GM12878 (cell line): ENCODE measurements around the gene TCOF1. TPM values are rescaled to one million over a fixed set of nuclear protein-coding genes. Genes with fewer than 3 reads are reported as not detected.
A peak's percentile ranks its signal among the peaks of the same experiment; 100 is the strongest.

ENCODE experiments used
- ATAC-seq: fragments of 200-7000 bp; cut with Tn5 transposase; 3 replicates; pipeline ENCODE4 v1.9.1; 2020; ENCODE audit warnings: mild to moderate bottlenecking, moderate library complexity
- BruUV-seq: library from RNA; stranded (reverse); fragments of 400-500 nt; replicated peaks from 2 replicates; lab custom pipeline; 2021; lab: Mats Ljungman, UMichigan
- CTCF ChIA-PET: fragments of 300-600 bp; sonication (Branson Sonifier 250); formaldehyde crosslinking; extraction: SDS; loops from one replicate; lab custom pipeline; 2021; ENCODE audit warnings: inconsistent platforms; lab: Yijun Ruan, JAX
- POLR2A ChIA-PET: fragments of 350-600 bp; formaldehyde crosslinking; extraction: SDS; loops from one replicate; lab custom pipeline; 2021; ENCODE audit warnings: inconsistent platforms; lab: Charles Lee
- RAD21 ChIA-PET: fragments of 300-600 bp; sonication (Branson Sonifier 250); formaldehyde crosslinking; loops from one replicate; lab custom pipeline; 2023; ENCODE audit warnings: antibody characterized with exemption; ENCODE audit not compliant: unreplicated experiment; lab: Charles Lee
- SMC1A ChIA-PET: fragments of 300-600 bp; sonication (Branson Sonifier 250); formaldehyde crosslinking; loops from one replicate; lab custom pipeline; 2023; ENCODE audit not compliant: unreplicated experiment, uncharacterized antibody; lab: Charles Lee
- DNase-seq: peaks from one replicate; pipeline ENCODE4 v3.0.0-alpha.2; 2011; ENCODE audit warnings: low read depth, low spot score
- FAIRE-seq: peaks from 3 replicates; lab custom pipeline; 2011; peaks lifted over from hg19 to GRCh38; lab: Jason Lieb, UNC
- H2AFZ ChIP-seq: 2 replicates; pipeline ENCODE4 v1.6.0; 2011; ENCODE audit warnings: low read depth, low read length, control low read depth; ENCODE audit not compliant: control insufficient read depth
- H3K27ac ChIP-seq: 2 replicates; pipeline ENCODE4 v1.5.1; 2011; ENCODE audit warnings: control low read depth; ENCODE audit not compliant: control insufficient read depth, insufficient read depth
- H3K27me3 ChIP-seq, 2 experiments: replicated peaks in 1 of 2; 2 replicates each; pipeline versions ENCODE4 v1.6.0 to v1.6.1; 2011; ENCODE audit warnings: low read length in 1 of 2; ENCODE audit not compliant: control insufficient read depth in 2 of 2, insufficient read depth in 2 of 2
- H3K36me3 ChIP-seq, 2 experiments: 2 replicates each; pipeline ENCODE4 v1.5.1; 2011; ENCODE audit warnings: low read length in 1 of 2; ENCODE audit not compliant: control insufficient read depth in 2 of 2, insufficient read depth in 2 of 2
- H3K4me1 ChIP-seq: 2 replicates; pipeline ENCODE4 v1.6.1; 2011; ENCODE audit warnings: mild to moderate bottlenecking, low read length, moderate library complexity, mixed read lengths; ENCODE audit not compliant: control insufficient read depth, insufficient read depth
- H3K4me2 ChIP-seq: 2 replicates; pipeline ENCODE4 v1.6.0; 2011; ENCODE audit warnings: control low read depth; ENCODE audit not compliant: control insufficient read depth, insufficient read depth
- H3K4me3 ChIP-seq: fragments of 200-600 bp; sonication (generic); 2 replicates; pipeline ENCODE4 v1.5.1; 2016
- H3K79me2 ChIP-seq: 2 replicates; pipeline ENCODE4 v1.6.0; 2011; ENCODE audit warnings: low read length; ENCODE audit not compliant: control insufficient read depth, insufficient read depth
- H3K9ac ChIP-seq: 2 replicates; pipeline ENCODE4 v1.8.0; 2011; ENCODE audit warnings: low read length, control low read depth, mixed read lengths; ENCODE audit not compliant: control insufficient read depth, insufficient read depth
- H3K9me3 ChIP-seq: replicated peaks from 3 replicates; pipeline ENCODE4 v1.5.1; 2011; ENCODE audit warnings: mild to moderate bottlenecking, low read length; ENCODE audit not compliant: control insufficient read depth, insufficient read depth
- H4K20me1 ChIP-seq: 2 replicates; pipeline ENCODE4 v1.6.0; 2011; ENCODE audit not compliant: control insufficient read depth, insufficient read depth
- ATF7 ChIP-seq: fragments of 450-650 bp; IDR thresholded peaks from 2 replicates; pipeline ENCODE4 v1.6.1; 2016; ENCODE audit warnings: low read depth, mild to moderate bottlenecking
- BACH1 ChIP-seq: fragments of 450-650 bp; IDR thresholded peaks from 2 replicates; pipeline ENCODE4 v1.6.1; 2017; ENCODE audit warnings: mild to moderate bottlenecking, borderline replicate concordance
- BCL3 ChIP-seq: IDR thresholded peaks from 2 replicates; pipeline ENCODE4 v1.6.1; 2011; ENCODE audit warnings: borderline replicate concordance, low read depth, mild to moderate bottlenecking, moderate library complexity, low read length; ENCODE audit not compliant: insufficient read depth, poor library complexity, severe bottlenecking
- BMI1 ChIP-seq: fragments of 450-650 bp; IDR thresholded peaks from 2 replicates; pipeline ENCODE4 v1.6.1; 2016; ENCODE audit warnings: mild to moderate bottlenecking, moderate library complexity, borderline replicate concordance
- KLF5 ChIP-seq: fragments of 450-650 bp; IDR thresholded peaks from 2 replicates; pipeline ENCODE4 v1.6.1; 2014; ENCODE audit warnings: mild to moderate bottlenecking; ENCODE audit not compliant: partially characterized antibody
- MAX ChIP-seq: IDR thresholded peaks from 2 replicates; pipeline ENCODE4 v1.6.1; 2012; ENCODE audit warnings: low read depth, low read length, improper control_type of control experiment
- MLLT1 ChIP-seq: fragments of 450-650 bp; IDR thresholded peaks from 2 replicates; pipeline ENCODE4 v1.6.1; 2016; ENCODE audit warnings: mild to moderate bottlenecking
- REST ChIP-seq: IDR thresholded peaks from 2 replicates; pipeline ENCODE4 v1.6.1; 2012; ENCODE audit warnings: mild to moderate bottlenecking, low read depth, low read length
- STAT1 ChIP-seq: fragments of 450-650 bp; conservative IDR thresholded peaks from 2 replicates; pipeline ENCODE4 v1.6.1; 2014; ENCODE audit warnings: antibody characterized with exemption, mild to moderate bottlenecking
- TCF7 ChIP-seq: IDR thresholded peaks from 2 replicates; pipeline ENCODE4 v1.6.1; 2014; ENCODE audit warnings: antibody characterized with exemption, borderline replicate concordance
- ZBTB33 ChIP-seq: fragments of 450-650 bp; IDR thresholded peaks from 2 replicates; pipeline ENCODE4 v1.6.1; 2017; ENCODE audit warnings: mild to moderate bottlenecking
- ZNF384 ChIP-seq: IDR thresholded peaks from 2 replicates; pipeline ENCODE4 v1.6.1; 2012; ENCODE audit warnings: low read depth, mild to moderate bottlenecking, low read length, improper control_type of control experiment, borderline replicate concordance
- ZNF622 ChIP-seq: fragments of 450-650 bp; IDR thresholded peaks from 2 replicates; pipeline ENCODE4 v1.6.1; 2017; ENCODE audit warnings: mild to moderate bottlenecking, inconsistent platforms
- WGBS: methylation state at CpG from one replicate; pipeline ENCODE4 v1.1.6; 2016; ENCODE audit warnings: low lambda C conversion rate; ENCODE audit not compliant: insufficient replicate concordance, insufficient coverage; ENCODE audit errors: missing lambda C conversion rate; 5-methylcytosine and 5-hydroxymethylcytosine counted together
- in situ Hi-C: fragments of 300-500 bp; cut with MboI; formaldehyde crosslinking; loops from 9 replicates; pipeline ENCODE4 v1.14.3; 2018; ENCODE audit warnings: mixed read lengths
- intact Hi-C: fragments of 100-400 bp; cut with micrococcal nuclease; formaldehyde crosslinking; loops from one replicate; pipeline ENCODE4 v1.14.2; 2022; ENCODE audit not compliant: unreplicated experiment
- polyA plus RNA-seq, 11 experiments: library from polyadenylated mRNA; depleted of rRNA in 4 of 11; unstranded in 6 of 11; stranded (reverse) in 5 of 11; fragments of >200 nt; fragmentation: Nextera tagmentation in 4 of 11; fragmentation: Illumina TruSeq in 1 of 11; extraction: Ambion mirVana in 4 of 11; extraction: Trizol in 1 of 11; gene quantifications; 1 replicate in 1 of 11; 2 replicates in 10 of 11; pipeline versions ENCODE4 v1.2.1 to v1.2.3, GENCODE V29; 2011 to 2016; ENCODE audit warnings: inconsistent platforms in 2 of 11, missing spikeins in 2 of 11, low read depth in 1 of 11
- total RNA-seq, 4 experiments: library from RNA; depleted of rRNA in 3 of 4; stranded (reverse); fragments of >200 nt in 3 of 4; fragmentation: Illumina TruSeq in 1 of 4; extraction: Trizol in 1 of 4; gene quantifications; 2 replicates each; pipeline versions ENCODE4 v1.2.1 to v1.2.3, GENCODE V29; 2013 to 2021

TCOF1 gene
- total and polyA plus RNA-seq, 10 of the 15 experiments (the other 5 are each of a cell fraction or from before 2014, with no cell fraction given) = 8.7 to 83.9 (median 38.9) TPM

- H3K4me2 ChIP-seq = peak overlapping the region; percentile 91
- ATAC-seq (peak; percentile 5), DNase-seq (no peak), FAIRE-seq (no peak)
- peak overlapping the region; percentile 61 for H3K9ac ChIP-seq
- peaks cover 49 to 59% of the 10 kb centered on the region in 2 experiments for H3K36me3 ChIP-seq
- POLR2A ChIA-PET = interaction anchor here (1.2 to 1.4 kb wide), 3 partner anchors 9 to 30 kb away, joined by 3 to 8 read pairs (median 5); no protein-coding TSS in a partner anchor
- peak overlapping the region; percentile 99; the same call in 1 of the 2 replicates for H3K4me3 ChIP-seq
- SMC1A ChIA-PET = interaction anchor here (1.0 to 1.4 kb wide), 4 partner anchors 8 to 25 kb away, joined by 3 to 4 read pairs (median 4); no protein-coding TSS in a partner anchor
- in situ Hi-C loops (no loop called here), intact Hi-C loops (no loop called here)
- no peaks in the 10 kb centered on the region for H3K9me3 ChIP-seq
- peaks cover 65% of the 10 kb centered on the region for H3K79me2 ChIP-seq
- RAD21 ChIA-PET = interaction anchor here (2.2 kb wide), 1 partner anchor 29 kb away, joined by 7 read pairs; no protein-coding TSS in a partner anchor
- WGBS = 34% methylated on average over 13 of the region's 13 CpGs
- peaks cover 59% of the 10 kb centered on the region for H4K20me1 ChIP-seq
- no peak overlapping the region for H2AFZ ChIP-seq
- peaks cover 14% of the 10 kb centered on the region for H3K4me1 ChIP-seq
- no peaks in the 10 kb centered on the region for H3K27me3 ChIP-seq
- BruUV-seq = no TSS peak
- CTCF ChIA-PET = interaction anchor here (2.1 to 14.0 kb wide), 2 partner anchors 9 to 28 kb away, joined by 11 to 274 read pairs; no protein-coding TSS in a partner anchor
- H3K27ac ChIP-seq = peak overlapping the region; percentile 100
- no peak for TF ChIP-seq STAT1
- peak; percentile 65 for TF ChIP-seq BCL3
- no peak for TF ChIP-seq ZNF384
- TF ChIP-seq MLLT1 = no peak
- TF ChIP-seq BACH1 = peak; percentile 78
- TF ChIP-seq TCF7 = no peak
- TF ChIP-seq KLF5 = no peak
- no peak for TF ChIP-seq MAX
- TF ChIP-seq BMI1 = peak; percentile 75
- TF ChIP-seq ZBTB33 = no peak
- no peak for TF ChIP-seq REST
- no peak for TF ChIP-seq ATF7
- no peak for TF ChIP-seq ZNF622
Measured at GRCh38 chr5:150407096-150407720, 49.7 kb downstream of the TCOF1 start.
